Anterior cingulate cortex (tissue), 58 donors: Measurements from ENCODE around the gene RAB11FIP4.
A peak's percentile ranks its signal among the peaks of the same experiment; 100 is the strongest.
"Not testable (repeated sequence)": the region's sequence is repeated elsewhere in the genome, so short reads cannot be mapped to it uniquely, and the experiment has no call there.

Source experiments
- DNase-seq, 58 donors: peaks; one replicate each; lab custom pipeline; 2025; lab: John Stamatoyannopoulos, UW

RAB11FIP4 gene

GRCh38 chr17:31391496-31391949, at the start of gene RAB11FIP4:
RAB11FIP4 (plus strand) TSS chr17:31391675; CDS start chr17:31391853, 178 bp downstream.
- peak in 23 of 58 donors; percentile 22 to 70 (median 40) for DNase-seq

- DNase-seq: not testable (repeated sequence)
Measured at GRCh38 chr17:31345191-31345747, 46.2 kb upstream of the RAB11FIP4 start.

GRCh38 chr17:31349454-31349853, 42.0 kb upstream of the RAB11FIP4 start:
- no peak for DNase-seq

- no peak for DNase-seq
Measured at GRCh38 chr17:31355935-31356334, 35.5 kb upstream of the RAB11FIP4 start.

GRCh38 chr17:31357091-31357490, 34.4 kb upstream of the RAB11FIP4 start:
- no peak for DNase-seq

- DNase-seq: no peak
Measured at GRCh38 chr17:31357839-31358394, 33.6 kb upstream of the RAB11FIP4 start.

- DNase-seq: no peak
Measured at GRCh38 chr17:31364012-31364411, 27.5 kb upstream of the RAB11FIP4 start.

- no peak for DNase-seq
Measured at GRCh38 chr17:31366088-31366487, 25.4 kb upstream of the RAB11FIP4 start.

- no peak for DNase-seq
Measured at GRCh38 chr17:31369266-31369665, 22.2 kb upstream of the RAB11FIP4 start.

GRCh38 chr17:31371511-31372097, 19.9 kb upstream of the RAB11FIP4 start:
- no peak for DNase-seq

- DNase-seq: peak in 9 of 58 donors; percentile 6 to 80 (median 19)
Measured at GRCh38 chr17:31373150-31374093, 18.1 kb upstream of the RAB11FIP4 start.

- DNase-seq: no peak
Measured at GRCh38 chr17:31374094-31374447, 17.4 kb upstream of the RAB11FIP4 start.

GRCh38 chr17:31374503-31374902, 17.0 kb upstream of the RAB11FIP4 start:
- no peak for DNase-seq

- no peak for DNase-seq
Measured at GRCh38 chr17:31378638-31379037, 12.8 kb upstream of the RAB11FIP4 start.

GRCh38 chr17:31379597-31380205, 11.8 kb upstream of the RAB11FIP4 start:
- DNase-seq: peak in 3 of 58 donors; percentile 14 to 31 (median 16)

- DNase-seq: no peak
Measured at GRCh38 chr17:31381165-31381668, 10.3 kb upstream of the RAB11FIP4 start.

GRCh38 chr17:31382668-31383275, 8.7 kb upstream of the RAB11FIP4 start:
- not testable (repeated sequence) for DNase-seq

- DNase-seq: not testable (repeated sequence)
Measured at GRCh38 chr17:31383488-31383887, 8.0 kb upstream of the RAB11FIP4 start.

- DNase-seq: no peak
Measured at GRCh38 chr17:31385428-31386285, 5.8 kb upstream of the RAB11FIP4 start.
